Loucy (cell line): ENCODE data around the gene TMEM182.

Experiments used
- CTCF ChIP-seq: fragments of 200-600 bp; sonication (generic); conservative IDR thresholded peaks from 2 replicates; pipeline ENCODE4 v1.5.1; 2014; ENCODE audit warnings: mild to moderate bottlenecking, antibody characterized with exemption, low read length
- EZH2phosphoT487 ChIP-seq: fragments of 200-600 bp; IDR thresholded peaks from 2 replicates; pipeline ENCODE4 v1.6.1; 2018; ENCODE audit warnings: antibody characterized with exemption, mild to moderate bottlenecking, moderate library complexity, borderline replicate concordance

GRCh38 chr2:102795641-102796040 lies 33.8 kb downstream of the TMEM182 start:
- no peak for TF ChIP-seq CTCF
- TF ChIP-seq EZH2phosphoT487: no peak
